ENCODE data around the gene FKBP1B. TPM values are rescaled to one million over a fixed set of nuclear protein-coding genes. Genes with fewer than 3 reads are reported as not detected.
"Not testable (repeated sequence)": the region's sequence is repeated elsewhere in the genome, so short reads cannot be mapped to it uniquely, and the experiment has no call there.

Gene FKBP1B
- total and polyA plus RNA-seq, 4 donors: 10.5 to 19.0 (median 13.3) TPM

GRCh38 chr2:24105816-24106215, 56.3 kb downstream of the FKBP1B start:
- TF ChIP-seq CTCF (IDR thresholded peaks at IDR 0.05; ENCODE audit: control extremely low read depth, extremely low read depth): no peak
- H3K9me3 ChIP-seq (ENCODE audit: control insufficient read depth in 4 of 4, insufficient read depth in 3 of 4, low read length in 3 of 4): peaks cover 0 to 3% (median 0%) of the 10 kb centered on the region in 4 donors
- no peaks in the 10 kb centered on the region for H3K27me3 ChIP-seq (ENCODE audit: control insufficient read depth in 3 of 3, insufficient read depth in 3 of 3, low read length in 2 of 3)
- peaks cover 0 to 10% (median 0%) of the 10 kb centered on the region in 4 donors for H3K36me3 ChIP-seq (ENCODE audit: control insufficient read depth in 4 of 4, insufficient read depth in 4 of 4, low read length in 4 of 4)
- no peak overlapping the region for H3K4me3 ChIP-seq
- no peak overlapping the region for H3K9ac ChIP-seq (ENCODE audit: insufficient read depth in 1 of 2, low read length in 2 of 2)
- no peaks in the 10 kb centered on the region for H3K4me1 ChIP-seq (ENCODE audit: control insufficient read depth in 5 of 5, insufficient read depth in 5 of 5, low read length in 5 of 5)
- no peak for DNase-seq
- no peak for ATAC-seq (ENCODE audit: insufficient read depth, low FRiP score)
- 49 to 50% methylated on average over 2 of the region's 2 CpGs for WGBS, 2 donors
- no peak overlapping the region for H3K27ac ChIP-seq (ENCODE audit: low read depth in 1 of 2, low read length in 1 of 2)

- H3K36me3 ChIP-seq (ENCODE audit: control insufficient read depth in 4 of 4, insufficient read depth in 4 of 4, low read length in 4 of 4): peaks cover 0 to 10% (median 0%) of the 10 kb centered on the region in 4 donors
- H3K9ac ChIP-seq (ENCODE audit: insufficient read depth in 1 of 2, low read length in 2 of 2): no peak overlapping the region
- H3K27ac ChIP-seq (ENCODE audit: low read depth in 1 of 2, low read length in 1 of 2): no peak overlapping the region
- TF ChIP-seq CTCF (IDR thresholded peaks at IDR 0.05; ENCODE audit: control extremely low read depth, extremely low read depth): no peak
- DNase-seq (no peak), ATAC-seq (ENCODE audit: insufficient read depth, low FRiP score) (no peak)
- peaks cover 0 to 3% (median 0%) of the 10 kb centered on the region in 4 donors for H3K9me3 ChIP-seq (ENCODE audit: control insufficient read depth in 4 of 4, insufficient read depth in 3 of 4, low read length in 3 of 4)
- no peak overlapping the region for H3K4me3 ChIP-seq
- no peaks in the 10 kb centered on the region for H3K27me3 ChIP-seq (ENCODE audit: control insufficient read depth in 3 of 3, insufficient read depth in 3 of 3, low read length in 2 of 3)
- H3K4me1 ChIP-seq (ENCODE audit: control insufficient read depth in 5 of 5, insufficient read depth in 5 of 5, low read length in 5 of 5): no peaks in the 10 kb centered on the region
Measured at GRCh38 chr2:24106786-24107185, 57.2 kb downstream of the FKBP1B start.

- H3K9me3 ChIP-seq (ENCODE audit: control insufficient read depth in 4 of 4, insufficient read depth in 3 of 4, low read length in 3 of 4): peaks cover 0 to 3% (median 0%) of the 10 kb centered on the region in 4 donors
- no peaks in the 10 kb centered on the region for H3K4me1 ChIP-seq (ENCODE audit: control insufficient read depth in 5 of 5, insufficient read depth in 5 of 5, low read length in 5 of 5)
- WGBS, 2 donors: 57 to 62% methylated on average over 1 of the region's 1 CpG
- H3K36me3 ChIP-seq (ENCODE audit: control insufficient read depth in 4 of 4, insufficient read depth in 4 of 4, low read length in 4 of 4): peaks cover 0 to 10% (median 0%) of the 10 kb centered on the region in 4 donors
- ATAC-seq (ENCODE audit: insufficient read depth, low FRiP score) (no peak), DNase-seq (no peak)
- TF ChIP-seq CTCF (IDR thresholded peaks at IDR 0.05; ENCODE audit: control extremely low read depth, extremely low read depth): no peak
- no peaks in the 10 kb centered on the region for H3K27me3 ChIP-seq (ENCODE audit: control insufficient read depth in 3 of 3, insufficient read depth in 3 of 3, low read length in 2 of 3)
- H3K27ac ChIP-seq (ENCODE audit: low read depth in 1 of 2, low read length in 1 of 2): no peak overlapping the region
- H3K4me3 ChIP-seq: no peak overlapping the region
- no peak overlapping the region for H3K9ac ChIP-seq (ENCODE audit: insufficient read depth in 1 of 2, low read length in 2 of 2)
Measured at GRCh38 chr2:24107336-24107735, 57.8 kb downstream of the FKBP1B start.

- not testable (repeated sequence) for H3K27ac ChIP-seq (ENCODE audit: low read depth in 1 of 2, low read length in 1 of 2); H3K36me3 ChIP-seq (ENCODE audit: control insufficient read depth in 4 of 4, insufficient read depth in 4 of 4, low read length in 4 of 4); DNase-seq; H3K27me3 ChIP-seq (ENCODE audit: control insufficient read depth in 3 of 3, insufficient read depth in 3 of 3, low read length in 2 of 3); H3K9ac ChIP-seq (ENCODE audit: insufficient read depth in 1 of 2, low read length in 2 of 2); H3K4me3 ChIP-seq; ATAC-seq (ENCODE audit: insufficient read depth, low FRiP score); H3K4me1 ChIP-seq (ENCODE audit: control insufficient read depth in 5 of 5, insufficient read depth in 5 of 5, low read length in 5 of 5); H3K9me3 ChIP-seq (ENCODE audit: control insufficient read depth in 4 of 4, insufficient read depth in 3 of 4, low read length in 3 of 4)
- WGBS, 2 donors: 94 to 98% methylated on average over 1 of the region's 1 CpG
Measured at GRCh38 chr2:24109431-24109830, 59.9 kb downstream of the FKBP1B start.

All from lung (tissue), 12 donors.